ENCODE measurements around the gene SMPD4. TPM values are rescaled to one million over a fixed set of nuclear protein-coding genes. Genes with fewer than 3 reads are reported as not detected.
"Not testable (repeated sequence)": the region's sequence is repeated elsewhere in the genome, so short reads cannot be mapped to it uniquely, and the experiment has no call there.

SMPD4 gene
- total RNA-seq, 1 experiment from 2014 or later, result 95.8 TPM

- TF ChIP-seq SOX15 (CRISPR knock-in tag; IDR thresholded peaks at IDR 0.05) (no peak), JAZF1 (CRISPR knock-in tag; IDR thresholded peaks at IDR 0.05) (no peak), GABPB1 (CRISPR knock-in tag; IDR thresholded peaks at IDR 0.05) (peak; percentile 73), FOXP1 (CRISPR knock-in tag; IDR thresholded peaks at IDR 0.05; ENCODE audit: borderline replicate concordance) (peak; percentile 77; the same call in 1 of the 2 replicates), GRHL2 (CRISPR knock-in tag; IDR thresholded peaks at IDR 0.05; ENCODE audit: insufficient replicate concordance, severe bottlenecking) (no peak), ESRRA (CRISPR knock-in tag; IDR thresholded peaks at IDR 0.05; ENCODE audit: borderline replicate concordance) (no peak), NR1H2 (CRISPR knock-in tag; IDR thresholded peaks at IDR 0.05) (no peak), ETV6 (CRISPR knock-in tag; IDR thresholded peaks at IDR 0.05) (peak; percentile 69; the same call in 1 of the 2 replicates), ZNF232 (CRISPR knock-in tag; IDR thresholded peaks at IDR 0.05) (no peak), ZNF317 (CRISPR knock-in tag; IDR thresholded peaks at IDR 0.05; ENCODE audit: borderline replicate concordance, low read depth) (no peak), NFYB (CRISPR knock-in tag; conservative IDR thresholded peaks at IDR 0.05; ENCODE audit: low read depth) (no peak), RELA (CRISPR knock-in tag; IDR thresholded peaks at IDR 0.05; ENCODE audit: borderline replicate concordance) (no peak)
- TF ChIP-seq, protein P1, sequence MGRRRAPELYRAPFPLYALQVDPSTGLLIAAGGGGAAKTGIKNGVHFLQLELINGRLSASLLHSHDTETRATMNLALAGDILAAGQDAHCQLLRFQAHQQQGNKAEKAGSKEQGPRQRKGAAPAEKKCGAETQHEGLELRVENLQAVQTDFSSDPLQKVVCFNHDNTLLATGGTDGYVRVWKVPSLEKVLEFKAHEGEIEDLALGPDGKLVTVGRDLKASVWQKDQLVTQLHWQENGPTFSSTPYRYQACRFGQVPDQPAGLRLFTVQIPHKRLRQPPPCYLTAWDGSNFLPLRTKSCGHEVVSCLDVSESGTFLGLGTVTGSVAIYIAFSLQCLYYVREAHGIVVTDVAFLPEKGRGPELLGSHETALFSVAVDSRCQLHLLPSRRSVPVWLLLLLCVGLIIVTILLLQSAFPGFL (CRISPR knock-in tag; IDR thresholded peaks at IDR 0.05; ENCODE audit: borderline replicate concordance), result no peak
- TF ChIP-seq, protein P2, sequence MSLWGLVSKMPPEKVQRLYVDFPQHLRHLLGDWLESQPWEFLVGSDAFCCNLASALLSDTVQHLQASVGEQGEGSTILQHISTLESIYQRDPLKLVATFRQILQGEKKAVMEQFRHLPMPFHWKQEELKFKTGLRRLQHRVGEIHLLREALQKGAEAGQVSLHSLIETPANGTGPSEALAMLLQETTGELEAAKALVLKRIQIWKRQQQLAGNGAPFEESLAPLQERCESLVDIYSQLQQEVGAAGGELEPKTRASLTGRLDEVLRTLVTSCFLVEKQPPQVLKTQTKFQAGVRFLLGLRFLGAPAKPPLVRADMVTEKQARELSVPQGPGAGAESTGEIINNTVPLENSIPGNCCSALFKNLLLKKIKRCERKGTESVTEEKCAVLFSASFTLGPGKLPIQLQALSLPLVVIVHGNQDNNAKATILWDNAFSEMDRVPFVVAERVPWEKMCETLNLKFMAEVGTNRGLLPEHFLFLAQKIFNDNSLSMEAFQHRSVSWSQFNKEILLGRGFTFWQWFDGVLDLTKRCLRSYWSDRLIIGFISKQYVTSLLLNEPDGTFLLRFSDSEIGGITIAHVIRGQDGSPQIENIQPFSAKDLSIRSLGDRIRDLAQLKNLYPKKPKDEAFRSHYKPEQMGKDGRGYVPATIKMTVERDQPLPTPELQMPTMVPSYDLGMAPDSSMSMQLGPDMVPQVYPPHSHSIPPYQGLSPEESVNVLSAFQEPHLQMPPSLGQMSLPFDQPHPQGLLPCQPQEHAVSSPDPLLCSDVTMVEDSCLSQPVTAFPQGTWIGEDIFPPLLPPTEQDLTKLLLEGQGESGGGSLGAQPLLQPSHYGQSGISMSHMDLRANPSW (CRISPR knock-in tag; conservative IDR thresholded peaks at IDR 0.05; ENCODE audit: low read depth), result no peak
These were observed at the start of gene SMPD4 (continued) for GRCh38 chr2:130181325-130181879.

DNA sequence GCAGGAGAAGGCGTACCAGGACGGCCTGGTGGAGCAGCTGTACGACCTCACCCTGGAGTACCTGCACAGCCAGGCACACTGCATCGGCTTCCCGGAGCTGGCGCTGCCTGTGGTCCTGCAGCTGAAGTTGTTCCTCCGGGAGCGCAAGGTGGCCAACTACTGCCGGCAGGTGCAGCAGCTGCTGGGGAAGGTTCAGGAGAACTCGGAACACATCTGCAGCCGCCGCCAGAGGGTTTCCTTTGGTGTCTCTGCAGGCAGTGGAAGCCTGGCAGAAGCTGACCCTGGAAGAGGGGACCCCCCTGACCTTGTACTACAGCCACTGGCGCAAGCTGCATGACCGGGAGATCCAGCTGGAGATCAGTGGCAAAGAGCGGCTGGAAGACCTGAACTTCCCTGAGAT, 49.5 kb upstream of the SMPD4 start:
- ATAC-seq; H3K9me3 Mint-ChIP-seq; H3K27me3 Mint-ChIP-seq (ENCODE audit: low read depth); H3K36me3 Mint-ChIP-seq; CTCF ChIA-PET; POLR2A ChIA-PET; H3K27ac Mint-ChIP-seq; H3K4me1 Mint-ChIP-seq; H3K4me3 Mint-ChIP-seq; DNase-seq (ENCODE audit: low spot score): not testable (repeated sequence)

- H3K27me3 Mint-ChIP-seq (ENCODE audit: low read depth); DNase-seq (ENCODE audit: low spot score); H3K4me3 Mint-ChIP-seq; CTCF ChIA-PET; H3K27ac Mint-ChIP-seq; H3K9me3 Mint-ChIP-seq; ATAC-seq; POLR2A ChIA-PET; H3K4me1 Mint-ChIP-seq; H3K36me3 Mint-ChIP-seq: not testable (repeated sequence)
These were observed 49.0 kb upstream of the SMPD4 start for GRCh38 chr2:130230376-130230775.

DNA sequence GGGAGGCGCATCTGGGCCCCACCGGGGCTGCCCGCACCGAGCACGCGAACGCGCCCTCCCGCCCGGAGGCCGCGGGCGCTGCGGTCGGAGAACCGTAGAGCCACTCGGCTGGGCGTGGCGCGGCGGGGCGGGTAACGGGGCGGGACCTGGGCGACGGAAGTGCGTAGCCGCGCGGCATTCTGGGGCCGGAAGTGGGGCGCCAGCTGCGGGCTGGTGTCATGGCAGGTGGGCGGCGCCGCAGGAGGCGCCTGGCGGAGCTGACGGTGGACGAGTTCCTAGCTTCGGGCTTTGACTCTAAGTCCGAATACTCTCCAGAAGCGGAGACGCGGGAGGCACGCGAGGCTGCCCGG, 47.7 kb upstream of the SMPD4 start:
- ATAC-seq; H3K27me3 Mint-ChIP-seq (ENCODE audit: low read depth); H3K27ac Mint-ChIP-seq; POLR2A ChIA-PET; H3K9me3 Mint-ChIP-seq; H3K36me3 Mint-ChIP-seq; DNase-seq (ENCODE audit: low spot score); H3K4me1 Mint-ChIP-seq; H3K4me3 Mint-ChIP-seq; CTCF ChIA-PET: not testable (repeated sequence)

DNA sequence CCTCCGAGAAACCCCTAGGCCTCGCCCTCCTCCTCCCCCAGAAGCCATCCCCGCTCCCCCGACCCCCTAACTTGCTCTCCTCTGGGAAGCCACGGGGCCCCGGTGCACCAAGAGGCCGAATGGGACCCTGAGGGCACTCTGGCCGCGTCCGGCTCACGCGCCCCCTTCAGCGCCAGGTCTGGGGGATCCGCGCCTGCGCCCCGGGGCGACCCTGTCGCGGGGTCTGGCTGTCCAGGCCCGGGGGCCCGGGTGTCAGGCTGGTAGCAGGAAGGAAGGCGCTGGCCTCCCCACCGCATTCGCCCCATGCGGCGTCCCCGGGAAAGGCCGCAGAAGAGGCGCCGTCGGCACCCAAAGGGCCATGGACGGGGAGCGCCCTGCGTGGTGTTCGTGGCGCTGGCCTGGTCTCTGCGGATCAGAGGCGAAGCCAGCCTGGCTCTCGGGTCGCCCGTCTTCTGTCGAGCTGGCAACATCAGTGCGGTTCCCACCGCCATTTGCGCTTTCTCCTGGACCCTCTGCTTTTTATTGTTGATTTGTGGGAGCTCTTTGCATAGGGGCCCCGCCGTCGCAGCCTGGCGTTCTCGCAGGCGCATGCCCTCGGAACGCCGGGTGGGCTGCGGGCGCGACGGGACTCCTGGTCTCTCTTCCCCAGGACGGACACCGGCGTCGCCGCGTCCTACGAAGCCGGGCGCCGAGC, 47.2 kb upstream of the SMPD4 start:
- POLR2A ChIA-PET; H3K27me3 Mint-ChIP-seq (ENCODE audit: low read depth); CTCF ChIA-PET; ATAC-seq; H3K4me1 Mint-ChIP-seq; DNase-seq (ENCODE audit: low spot score); H3K27ac Mint-ChIP-seq; H3K4me3 Mint-ChIP-seq; H3K36me3 Mint-ChIP-seq; H3K9me3 Mint-ChIP-seq: not testable (repeated sequence)

DNA sequence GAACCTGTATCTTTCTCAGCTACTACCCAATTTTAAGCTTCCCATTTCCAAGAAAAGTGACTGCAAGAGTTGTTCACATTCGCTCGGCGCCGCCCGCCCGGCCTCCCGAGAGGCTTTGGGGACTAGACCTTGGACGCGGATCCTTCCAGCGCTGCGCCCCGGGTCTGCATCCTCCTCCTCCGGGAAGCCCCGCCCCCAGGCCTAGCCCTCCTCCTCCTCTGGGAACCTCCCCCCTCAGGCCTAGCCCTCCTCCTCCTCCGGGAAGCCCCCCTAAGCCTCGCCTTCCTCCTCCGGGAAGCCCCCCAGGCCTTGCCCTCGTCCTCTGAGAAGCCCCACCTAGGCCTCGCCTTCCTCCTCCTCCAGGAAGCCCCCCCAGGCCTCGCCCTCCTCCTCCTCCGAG, 46.6 kb upstream of the SMPD4 start:
- POLR2A ChIA-PET; ATAC-seq; H3K9me3 Mint-ChIP-seq; H3K4me1 Mint-ChIP-seq; CTCF ChIA-PET; H3K36me3 Mint-ChIP-seq; H3K27me3 Mint-ChIP-seq (ENCODE audit: low read depth); H3K27ac Mint-ChIP-seq; H3K4me3 Mint-ChIP-seq: not testable (repeated sequence)
- DNase-seq (ENCODE audit: low spot score), result peak; percentile 13

DNA sequence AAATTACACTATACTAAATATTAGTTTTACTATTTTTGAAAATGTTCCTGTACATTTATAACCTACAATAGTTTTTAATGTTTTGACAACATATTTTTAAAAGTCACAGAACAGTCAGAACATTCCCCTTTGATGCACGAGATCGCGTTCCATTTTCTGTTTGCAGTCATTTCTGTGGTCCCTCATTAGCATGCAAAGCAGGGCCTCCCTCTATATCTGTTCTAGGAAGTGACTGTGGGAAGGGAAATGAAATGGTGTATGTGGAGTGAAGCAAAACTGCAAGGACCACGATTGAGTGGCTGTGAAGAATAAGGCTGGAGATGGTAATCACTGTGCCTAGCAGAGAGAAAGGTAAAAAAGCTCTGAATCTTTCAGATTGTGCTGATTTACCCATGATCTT, 41.1 kb upstream of the SMPD4 start:
- H3K9me3 Mint-ChIP-seq; ATAC-seq; H3K4me3 Mint-ChIP-seq; H3K27me3 Mint-ChIP-seq (ENCODE audit: low read depth); H3K36me3 Mint-ChIP-seq; POLR2A ChIA-PET; CTCF ChIA-PET; H3K27ac Mint-ChIP-seq; H3K4me1 Mint-ChIP-seq; DNase-seq (ENCODE audit: low spot score): not testable (repeated sequence)

DNA sequence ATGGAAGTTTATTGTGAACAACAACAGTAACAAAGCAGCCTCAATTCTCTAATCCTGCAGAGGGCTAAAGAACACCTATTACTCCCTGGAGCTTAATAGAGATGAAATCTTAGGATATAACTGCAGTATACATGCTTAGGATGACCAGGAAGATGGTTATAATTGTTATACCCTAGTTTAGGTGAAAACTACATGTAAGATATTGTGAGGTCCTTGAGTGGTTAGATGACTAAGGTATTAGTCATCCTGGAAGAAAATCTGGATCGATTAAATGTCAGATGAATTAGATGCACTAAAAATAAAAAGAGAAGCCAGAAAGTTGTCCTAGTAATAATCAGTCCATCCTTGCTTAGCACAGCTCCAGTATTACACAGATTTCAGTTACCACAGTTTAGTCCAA, 39.1 kb upstream of the SMPD4 start:
- H3K9me3 Mint-ChIP-seq; DNase-seq (ENCODE audit: low spot score); H3K4me3 Mint-ChIP-seq; H3K27me3 Mint-ChIP-seq (ENCODE audit: low read depth); CTCF ChIA-PET; H3K36me3 Mint-ChIP-seq; H3K4me1 Mint-ChIP-seq; H3K27ac Mint-ChIP-seq; POLR2A ChIA-PET; ATAC-seq: not testable (repeated sequence)

All from WTC11 (cell line).